Endothelial cell of umbilical vein (primary cell): ENCODE results near the gene HOXA13. TPM values are rescaled to one million over a fixed set of nuclear protein-coding genes. Genes with fewer than 3 reads are reported as not detected.

Experiments used
- BruUV-seq: library from RNA; stranded (reverse); fragments of 400-500 nt; replicated peaks from 2 replicates; lab custom pipeline; 2021; lab: Mats Ljungman, UMichigan
- CTCF ChIA-PET: fragments of 300-600, 350-600 bp; sonication (Branson Sonifier 250); formaldehyde crosslinking; loops from one replicate; lab custom pipeline; 2021; ENCODE audit warnings: antibody characterized with exemption, inconsistent platforms; lab: Charles Lee
- POLR2A ChIA-PET: fragments of 300-600, 350-600 bp; sonication (Branson Sonifier 250); formaldehyde crosslinking; loops from one replicate; lab custom pipeline; 2021; ENCODE audit warnings: antibody characterized with exemption, inconsistent platforms; lab: Charles Lee
- DNase-seq: peaks from one replicate; pipeline ENCODE4 v3.0.0-alpha.2; 2011; ENCODE audit warnings: low read depth, low spot score
- FAIRE-seq: peaks from 2 replicates; lab custom pipeline; 2011; peaks lifted over from hg19 to GRCh38; lab: Jason Lieb, UNC
- H2AFZ ChIP-seq: 2 replicates; pipeline ENCODE4 v1.6.0; 2012; ENCODE audit warnings: low read depth, low read length, control low read depth, inconsistent platforms
- H3K27ac ChIP-seq: 2 replicates; pipeline ENCODE4 v1.5.1; 2011; ENCODE audit warnings: low read depth, mild to moderate bottlenecking, control low read depth, low read length, moderate library complexity; ENCODE audit not compliant: insufficient read depth
- H3K27me3 ChIP-seq, 2 experiments: 2 replicates each; pipeline versions ENCODE4 v1.6.0 to v1.6.1; 2011; ENCODE audit warnings: low read length in 2 of 2, mixed read lengths in 1 of 2; ENCODE audit not compliant: control insufficient read depth in 2 of 2, insufficient read depth in 2 of 2
- H3K36me3 ChIP-seq, 2 experiments: 2 replicates in 1 of 2; 3 replicates in 1 of 2; pipeline ENCODE4 v1.5.1; 2011; ENCODE audit warnings: low read length in 2 of 2, mild to moderate bottlenecking in 1 of 2, moderate library complexity in 1 of 2; ENCODE audit not compliant: control insufficient read depth in 2 of 2, insufficient read depth in 2 of 2; ENCODE audit errors: extremely low read depth in 1 of 2
- H3K4me1 ChIP-seq: 3 replicates; pipeline ENCODE4 v1.5.1; 2011; ENCODE audit warnings: mild to moderate bottlenecking, low read length; ENCODE audit not compliant: control insufficient read depth, insufficient read depth; ENCODE audit errors: extremely low read depth
- H3K4me2 ChIP-seq: 2 replicates; pipeline ENCODE4 v1.6.1; 2011; ENCODE audit warnings: low read length, control low read depth, mixed read lengths; ENCODE audit not compliant: insufficient read depth
- H3K4me3 ChIP-seq, 3 experiments: fragments of 200-600 bp in 1 of 3; sonication (generic), shearing (Covaris generic) in 1 of 3; replicated peaks in 1 of 3; 2 replicates each; pipeline ENCODE4 v1.5.1; 2011 to 2016; ENCODE audit warnings: control low read depth in 3 of 3, low read length in 3 of 3, mild to moderate bottlenecking in 2 of 3, inconsistent platforms in 1 of 3, low read depth in 1 of 3, moderate library complexity in 1 of 3; ENCODE audit not compliant: insufficient read depth in 1 of 3
- H3K79me2 ChIP-seq: 2 replicates; pipeline ENCODE4 v1.6.0; 2012; ENCODE audit warnings: low read length, inconsistent platforms; ENCODE audit not compliant: control insufficient read depth, insufficient read depth
- H3K9ac ChIP-seq: replicated peaks from 2 replicates; pipeline ENCODE3; 2011; ENCODE audit warnings: low read length, control low read depth; ENCODE audit not compliant: insufficient read depth; ENCODE audit errors: extremely low read depth
- H3K9me1 ChIP-seq: replicated peaks from 3 replicates; pipeline ENCODE4 v1.6.0; 2011; ENCODE audit warnings: mild to moderate bottlenecking, low read length; ENCODE audit not compliant: control insufficient read depth, insufficient read depth; ENCODE audit errors: extremely low read depth
- H3K9me3 ChIP-seq: replicated peaks from 2 replicates; pipeline ENCODE4 v1.5.1; 2012; ENCODE audit warnings: low read length, inconsistent platforms; ENCODE audit not compliant: control insufficient read depth, insufficient read depth
- H4K20me1 ChIP-seq: replicated peaks from 2 replicates; pipeline ENCODE3; 2011; ENCODE audit warnings: mild to moderate bottlenecking, low read length; ENCODE audit not compliant: control insufficient read depth, insufficient read depth; ENCODE audit errors: extremely low read depth
- EZH2 ChIP-seq: IDR thresholded peaks from 2 replicates; pipeline ENCODE4 v1.6.1; 2012; ENCODE audit warnings: borderline replicate concordance, low read depth, mild to moderate bottlenecking, moderate library complexity, low read length, inconsistent platforms; ENCODE audit not compliant: severe bottlenecking
- FOS ChIP-seq: IDR thresholded peaks from 2 replicates; pipeline ENCODE4 v1.6.1; 2011; ENCODE audit warnings: mild to moderate bottlenecking, low read length, moderate library complexity, borderline replicate concordance; ENCODE audit not compliant: insufficient read depth
- GATA2 ChIP-seq: IDR thresholded peaks from 2 replicates; pipeline ENCODE4 v1.7.0; 2011; ENCODE audit warnings: low read depth, mild to moderate bottlenecking, moderate library complexity, mixed read lengths, low read length; ENCODE audit not compliant: insufficient read length, insufficient read depth
- JUN ChIP-seq: IDR thresholded peaks from 2 replicates; pipeline ENCODE4 v1.6.1; 2011; ENCODE audit warnings: borderline replicate concordance, low read depth; ENCODE audit not compliant: insufficient read length, insufficient read depth
- MYC ChIP-seq: IDR thresholded peaks from one replicate; pipeline ENCODE4 v1.6.1; 2011; ENCODE audit warnings: mild to moderate bottlenecking, low read depth, low read length
- POLR2A ChIP-seq: IDR thresholded peaks from 2 replicates; pipeline ENCODE4 v1.6.1; 2012; ENCODE audit warnings: low read depth, mild to moderate bottlenecking, control low read depth, low read length
- POLR2AphosphoS5 ChIP-seq: IDR thresholded peaks from 2 replicates; pipeline ENCODE4 v1.6.1; 2012; ENCODE audit warnings: low read depth, mild to moderate bottlenecking, control low read depth, low read length, moderate library complexity; ENCODE audit not compliant: insufficient read depth
- dilution Hi-C: fragments of 300-500 bp; cut with MboI; formaldehyde crosslinking; loops from one replicate; pipeline ENCODE4 v1.15.0; 2019; ENCODE audit warnings: low sequenced_read_pairs; ENCODE audit not compliant: extremely low pct_ligation_motif_present
- intact Hi-C: fragments of 100-400 bp; cut with micrococcal nuclease; formaldehyde crosslinking; loops from one replicate; pipeline ENCODE4 v1.10.0; 2022
- polyA plus RNA-seq, 4 experiments: library from polyadenylated mRNA; depleted of rRNA in 3 of 4; stranded (reverse) in 3 of 4; unstranded in 1 of 4; fragments of >200 nt; gene quantifications; 2 replicates each; pipeline versions ENCODE4 v1.2.1 to v1.2.3, GENCODE V29; 2011 to 2012; ENCODE audit warnings: missing spikeins in 1 of 4
- total RNA-seq: library from RNA; stranded (reverse); gene quantifications from 2 replicates; pipeline ENCODE4 v1.2.3, GENCODE V29; 2021
- TF ChIP-seq, protein P1 (sequence below), 2 donors: IDR thresholded peaks; 1 replicate in 1 of 2; 2 replicates in 1 of 2; pipeline ENCODE4 v1.5.1; 2011; ENCODE audit warnings: low read length in 2 of 2, mild to moderate bottlenecking in 2 of 2, moderate library complexity in 2 of 2, control low read depth in 1 of 2, inconsistent platforms in 1 of 2, low read depth in 1 of 2; ENCODE audit not compliant: insufficient read depth in 1 of 2; ENCODE audit errors: extremely low read depth in 1 of 2
- TF ChIP-seq, protein P2 (sequence below): IDR thresholded peaks from 2 replicates; pipeline ENCODE4 v1.6.1; 2011; ENCODE audit not compliant: insufficient read depth, insufficient read length

Gene HOXA13
- total and polyA plus RNA-seq, 2 donors (not counting 3 experiments of a cell fraction or from before 2014, with no cell fraction given): 0.22 TPM; not detected in 1

DNA sequence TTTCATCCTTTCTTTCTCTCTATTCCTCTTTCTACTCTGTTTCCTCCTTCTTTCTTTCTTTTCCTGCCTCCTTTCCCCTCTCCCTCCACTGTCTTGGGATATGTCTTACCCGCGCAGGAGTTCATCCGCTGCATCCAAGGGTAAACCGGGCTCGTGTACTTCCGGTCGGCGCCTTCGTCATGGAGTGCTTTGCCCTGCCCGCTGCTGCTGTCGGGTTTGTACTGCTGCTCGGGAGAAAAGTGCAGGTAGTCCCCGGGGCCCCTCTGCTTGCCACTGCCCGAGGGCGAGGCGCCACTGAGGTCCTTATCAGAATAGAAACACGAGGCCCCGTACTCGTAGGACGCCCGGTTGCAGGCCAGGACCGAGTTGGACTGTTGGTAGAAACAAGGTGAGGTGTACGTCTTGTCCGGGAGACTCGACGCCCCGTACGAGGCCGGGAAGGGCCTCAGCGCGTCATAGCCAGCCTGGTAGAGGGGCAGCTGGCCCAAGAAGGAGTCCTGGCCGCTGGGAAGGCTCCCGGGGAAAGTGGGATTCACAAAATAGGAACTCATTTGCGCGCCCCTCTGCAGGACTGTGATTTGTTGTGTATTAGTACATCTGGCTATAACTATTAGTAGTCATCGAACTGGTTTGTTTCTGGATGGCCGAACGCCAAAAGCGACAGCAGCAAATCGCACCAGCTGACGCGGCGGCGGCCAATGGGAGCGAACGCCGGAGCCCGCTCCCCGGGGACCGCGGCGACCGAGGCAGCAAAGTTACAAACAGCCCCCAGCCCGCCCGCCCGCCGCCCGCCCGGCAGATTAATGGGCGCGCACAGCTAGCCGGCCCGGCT lies 52.5 kb downstream of the HOXA13 start, which contains the start of gene HOXA6:
HOXA6 (minus strand) TSS at position 576 of the 832 bp plus-strand sequence; CDS start at position 551, 25 bp downstream.
- ChIA-PET CTCF (interaction anchor here (0.6 to 7.0 kb wide), 11 partner anchors 8 to 777 kb away, joined by 3 to 83 read pairs (median 6); partner anchors contain the start of gene HOXA7), POLR2A (interaction anchor here (1.1 to 1.3 kb wide), 2 partner anchors 12 to 14 kb away, joined by 3 to 8 read pairs; no protein-coding TSS in a partner anchor)
- peak within 1 kb of the TSS; percentile 65 for H3K9ac ChIP-seq
- H3K9me1 ChIP-seq: no peaks in the 10 kb centered on the region
- peaks cover 0 to 14% of the 10 kb centered on the region in 2 experiments for H3K36me3 ChIP-seq
- peak; percentile 76 for DNase-seq
- no TSS peak for BruUV-seq
- intact Hi-C loops: no loop called here
- no peaks in the 10 kb centered on the region for H3K27me3 ChIP-seq
- H3K4me1 ChIP-seq: peaks cover 59% of the 10 kb centered on the region
- H3K9me3 ChIP-seq: no peaks in the 10 kb centered on the region
- peak within 1 kb of the TSS; percentile 67 for H3K27ac ChIP-seq
- H2AFZ ChIP-seq: no peak within 1 kb of the TSS
- H3K79me2 ChIP-seq: peaks cover 97% of the 10 kb centered on the region
- dilution Hi-C loops: no loop called here
- peak within 1 kb of the TSS; percentile 78 for H3K4me2 ChIP-seq
- TF ChIP-seq MYC (no peak), POLR2A (no peak), FOS (no peak), EZH2 (no peak), JUN (no peak), GATA2 (no peak), POLR2AphosphoS5 (no peak)
- TF ChIP-seq, protein P1, sequence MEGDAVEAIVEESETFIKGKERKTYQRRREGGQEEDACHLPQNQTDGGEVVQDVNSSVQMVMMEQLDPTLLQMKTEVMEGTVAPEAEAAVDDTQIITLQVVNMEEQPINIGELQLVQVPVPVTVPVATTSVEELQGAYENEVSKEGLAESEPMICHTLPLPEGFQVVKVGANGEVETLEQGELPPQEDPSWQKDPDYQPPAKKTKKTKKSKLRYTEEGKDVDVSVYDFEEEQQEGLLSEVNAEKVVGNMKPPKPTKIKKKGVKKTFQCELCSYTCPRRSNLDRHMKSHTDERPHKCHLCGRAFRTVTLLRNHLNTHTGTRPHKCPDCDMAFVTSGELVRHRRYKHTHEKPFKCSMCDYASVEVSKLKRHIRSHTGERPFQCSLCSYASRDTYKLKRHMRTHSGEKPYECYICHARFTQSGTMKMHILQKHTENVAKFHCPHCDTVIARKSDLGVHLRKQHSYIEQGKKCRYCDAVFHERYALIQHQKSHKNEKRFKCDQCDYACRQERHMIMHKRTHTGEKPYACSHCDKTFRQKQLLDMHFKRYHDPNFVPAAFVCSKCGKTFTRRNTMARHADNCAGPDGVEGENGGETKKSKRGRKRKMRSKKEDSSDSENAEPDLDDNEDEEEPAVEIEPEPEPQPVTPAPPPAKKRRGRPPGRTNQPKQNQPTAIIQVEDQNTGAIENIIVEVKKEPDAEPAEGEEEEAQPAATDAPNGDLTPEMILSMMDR (IDR thresholded peaks at IDR 0.05; ENCODE audit: extremely low read depth in 1 of 2, insufficient read depth in 1 of 2, low read depth in 1 of 2, low read length in 2 of 2): no peak
- TF ChIP-seq, protein P2, sequence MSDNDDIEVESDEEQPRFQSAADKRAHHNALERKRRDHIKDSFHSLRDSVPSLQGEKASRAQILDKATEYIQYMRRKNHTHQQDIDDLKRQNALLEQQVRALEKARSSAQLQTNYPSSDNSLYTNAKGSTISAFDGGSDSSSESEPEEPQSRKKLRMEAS: no peak
- no peaks in the 10 kb centered on the region for H4K20me1 ChIP-seq
- H3K4me3 ChIP-seq: peak within 1 kb of the TSS; percentile 9 to 85 (median 54)
- peak; percentile 80 for FAIRE-seq
